Fibroblast of pulmonary artery (primary cell): ENCODE measurements around the gene SRGAP1.

ENCODE experiments used
- DNase-seq: peaks from one replicate; pipeline ENCODE4 v3.0.0-alpha.2; 2010; ENCODE audit warnings: low read depth
- H3K4me3 ChIP-seq: replicated peaks from 2 replicates; pipeline ENCODE4 v1.5.1; 2011; ENCODE audit warnings: low read depth, mild to moderate bottlenecking, control low read depth, low read length, moderate library complexity
- TF ChIP-seq, protein P1 (sequence below): IDR thresholded peaks from 2 replicates; pipeline ENCODE4 v1.5.1; 2011; ENCODE audit warnings: mild to moderate bottlenecking, control low read depth, low read length, inconsistent platforms; ENCODE audit errors: missing control alignments

SRGAP1 gene

DNA sequence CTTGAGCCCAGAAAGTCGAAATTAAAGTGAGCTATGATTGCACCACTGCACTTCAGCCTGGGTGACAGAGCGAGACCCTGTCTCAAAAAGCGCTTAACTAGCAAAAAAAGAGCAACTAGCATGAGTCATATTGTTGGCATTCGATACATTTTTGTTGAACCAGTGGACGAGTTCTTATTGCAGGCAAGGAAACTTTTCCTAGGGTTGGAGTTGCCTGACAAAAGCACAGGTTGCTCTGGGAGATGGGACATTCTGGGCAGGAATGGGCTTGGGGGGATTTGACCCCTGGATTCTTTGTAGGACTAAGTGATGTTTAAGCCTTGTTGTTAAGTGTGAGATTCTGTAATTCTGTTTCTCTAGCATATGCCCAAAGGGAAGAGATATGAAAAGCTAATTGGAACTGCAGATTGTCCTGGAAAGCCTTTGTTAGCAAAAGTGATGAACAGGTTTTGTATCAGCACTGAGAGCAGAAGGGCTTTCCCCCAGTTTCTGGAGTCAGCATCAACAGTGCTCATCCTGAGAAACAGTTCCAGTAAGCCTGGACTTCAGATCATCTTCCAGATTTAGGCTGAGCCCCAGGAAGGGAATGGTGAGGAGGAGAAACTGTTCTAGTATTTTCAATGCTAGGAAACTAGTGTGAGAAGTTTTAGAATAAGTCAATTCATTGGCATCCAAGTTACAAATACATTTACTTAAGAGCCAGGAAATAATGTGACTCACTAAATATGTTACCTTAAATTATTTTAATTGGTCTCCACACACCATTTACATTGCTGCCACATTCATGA lies 123.1 kb downstream of the SRGAP1 start:
- peak; percentile 62 for DNase-seq
- TF ChIP-seq, protein P1, sequence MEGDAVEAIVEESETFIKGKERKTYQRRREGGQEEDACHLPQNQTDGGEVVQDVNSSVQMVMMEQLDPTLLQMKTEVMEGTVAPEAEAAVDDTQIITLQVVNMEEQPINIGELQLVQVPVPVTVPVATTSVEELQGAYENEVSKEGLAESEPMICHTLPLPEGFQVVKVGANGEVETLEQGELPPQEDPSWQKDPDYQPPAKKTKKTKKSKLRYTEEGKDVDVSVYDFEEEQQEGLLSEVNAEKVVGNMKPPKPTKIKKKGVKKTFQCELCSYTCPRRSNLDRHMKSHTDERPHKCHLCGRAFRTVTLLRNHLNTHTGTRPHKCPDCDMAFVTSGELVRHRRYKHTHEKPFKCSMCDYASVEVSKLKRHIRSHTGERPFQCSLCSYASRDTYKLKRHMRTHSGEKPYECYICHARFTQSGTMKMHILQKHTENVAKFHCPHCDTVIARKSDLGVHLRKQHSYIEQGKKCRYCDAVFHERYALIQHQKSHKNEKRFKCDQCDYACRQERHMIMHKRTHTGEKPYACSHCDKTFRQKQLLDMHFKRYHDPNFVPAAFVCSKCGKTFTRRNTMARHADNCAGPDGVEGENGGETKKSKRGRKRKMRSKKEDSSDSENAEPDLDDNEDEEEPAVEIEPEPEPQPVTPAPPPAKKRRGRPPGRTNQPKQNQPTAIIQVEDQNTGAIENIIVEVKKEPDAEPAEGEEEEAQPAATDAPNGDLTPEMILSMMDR, result no peak

GRCh38 chr12:63968673-63969072 lies 124.2 kb downstream of the SRGAP1 start:
- no peak for DNase-seq
- TF ChIP-seq, protein P1, result no peak
- H3K4me3 ChIP-seq, result no peak overlapping the region

More for the DNA sequence above, 123.1 kb downstream of the SRGAP1 start:
- no peak overlapping the region for H3K4me3 ChIP-seq

- no peak for DNase-seq
- TF ChIP-seq, protein P1, result no peak
- H3K4me3 ChIP-seq, result no peak overlapping the region
Observed at GRCh38 chr12:63976902-63977395, 132.4 kb downstream of the SRGAP1 start.

DNA sequence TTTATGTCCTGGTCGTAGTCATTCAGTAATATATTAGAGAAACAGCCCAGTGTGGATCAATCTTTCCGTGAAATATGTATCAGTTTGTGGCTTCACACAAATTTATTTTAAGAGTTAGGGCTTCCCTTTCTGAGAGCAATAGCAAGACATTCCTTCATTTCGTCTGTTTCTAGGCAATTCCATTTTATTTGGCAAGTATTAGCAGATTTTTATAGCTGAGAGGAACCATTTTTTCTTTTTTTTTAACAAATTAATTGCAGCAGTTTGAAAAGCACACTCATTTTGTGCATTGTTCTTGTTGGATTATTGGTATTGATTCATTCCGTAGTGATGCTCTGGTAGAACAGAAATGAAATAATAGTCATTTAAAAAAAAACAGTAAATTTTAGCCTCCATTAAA lies 132.9 kb downstream of the SRGAP1 start:
- DNase-seq, result no peak
- TF ChIP-seq, protein P1, result no peak
- no peak overlapping the region for H3K4me3 ChIP-seq

DNA sequence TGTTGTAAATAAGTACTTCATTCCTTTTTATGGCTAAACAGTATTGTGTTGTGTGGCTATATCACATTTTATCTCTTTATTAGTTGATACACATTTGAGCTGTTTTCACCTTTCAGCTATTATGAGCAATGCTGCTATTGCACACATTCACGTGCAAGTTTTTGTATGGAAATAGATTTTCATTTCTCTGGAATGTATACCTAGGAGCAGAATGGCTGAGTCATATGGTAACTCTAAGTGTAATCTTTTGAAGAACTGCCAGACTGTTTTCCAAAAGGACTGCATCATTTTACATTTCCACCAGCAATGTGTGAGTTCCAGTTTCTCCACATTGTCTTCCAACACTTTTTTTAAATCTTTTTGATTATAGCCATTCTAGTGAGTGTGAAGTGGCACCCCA lies 134.0 kb downstream of the SRGAP1 start:
- TF ChIP-seq, protein P1, result no peak
- peak; percentile 88 for DNase-seq
- no peak overlapping the region for H3K4me3 ChIP-seq

DNA sequence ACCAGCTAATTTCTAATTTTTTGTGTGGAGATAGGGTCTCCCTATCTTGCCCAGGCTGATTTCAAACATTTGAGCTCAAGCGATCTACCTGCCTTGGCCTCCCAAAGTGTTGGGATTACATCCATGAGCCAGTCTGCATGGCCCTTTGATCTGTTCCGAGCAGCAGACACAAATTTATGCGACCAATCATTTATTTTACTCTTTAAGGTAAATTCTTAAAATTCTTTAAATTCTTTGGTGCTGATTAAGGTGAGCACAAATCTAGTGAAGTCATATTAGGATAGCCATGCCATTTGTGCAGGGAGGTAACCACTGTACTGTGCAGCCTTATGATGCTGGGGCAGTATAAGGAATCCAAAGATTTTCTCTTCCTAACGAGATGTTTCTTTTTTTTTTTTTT lies 135.7 kb downstream of the SRGAP1 start:
- H3K4me3 ChIP-seq, result no peak overlapping the region
- TF ChIP-seq, protein P1, result no peak
- DNase-seq, result no peak

GRCh38 chr12:63981343-63981742 lies 136.8 kb downstream of the SRGAP1 start:
- no peak overlapping the region for H3K4me3 ChIP-seq
- TF ChIP-seq, protein P1, result no peak
- DNase-seq, result no peak
